HG03469 (cell line): ENCODE data around the gene LRRC43.

Experiments used
- ATAC-seq: cut with Tn5 transposase; IDR thresholded peaks from one replicate; pipeline ENCODE4 v1.9.1; 2021; ENCODE audit warnings: mild to moderate bottlenecking, moderate library complexity, moderate number of reproducible peaks; ENCODE audit not compliant: unreplicated experiment

Gene LRRC43

DNA sequence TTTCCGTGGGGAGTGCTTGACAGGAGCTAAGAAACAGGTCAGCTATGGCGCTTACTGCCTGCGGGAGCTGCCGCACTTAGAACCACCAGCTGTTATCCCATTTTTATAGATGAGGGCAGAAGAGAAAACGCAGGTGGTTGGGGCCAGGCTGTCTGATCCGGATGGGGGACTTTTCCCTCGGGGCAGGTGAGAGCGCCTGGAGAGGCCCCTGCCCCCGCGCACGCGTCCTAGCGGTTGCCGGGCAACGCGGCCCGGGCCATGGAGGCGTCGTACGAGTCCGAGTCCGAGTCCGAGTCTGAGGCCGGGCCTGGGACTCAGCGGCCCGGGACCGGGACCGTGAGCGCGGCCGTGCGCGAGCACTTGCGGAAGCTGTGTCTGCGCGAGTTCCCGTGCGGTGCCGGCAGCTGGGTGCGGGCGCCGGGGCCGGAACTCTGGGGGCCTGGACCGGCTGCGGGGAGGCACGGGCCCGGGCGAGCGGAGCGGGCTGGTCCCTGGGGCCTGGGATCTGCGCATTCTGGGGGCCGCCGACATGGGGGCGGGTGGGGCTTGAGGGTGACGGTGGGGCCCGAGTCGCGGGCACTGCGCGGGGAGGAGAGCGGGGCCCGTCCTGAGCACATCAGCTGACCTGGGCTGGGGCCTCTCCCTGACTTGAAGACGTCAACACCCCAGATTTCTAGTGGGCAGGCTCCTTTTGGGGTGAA lies at the start of gene LRRC43:
TSS of gene LRRC43 (plus strand) at position 237 of the 701 bp plus-strand sequence. CDS start at position 259, 22 bp downstream.
- no peak for ATAC-seq

DNA sequence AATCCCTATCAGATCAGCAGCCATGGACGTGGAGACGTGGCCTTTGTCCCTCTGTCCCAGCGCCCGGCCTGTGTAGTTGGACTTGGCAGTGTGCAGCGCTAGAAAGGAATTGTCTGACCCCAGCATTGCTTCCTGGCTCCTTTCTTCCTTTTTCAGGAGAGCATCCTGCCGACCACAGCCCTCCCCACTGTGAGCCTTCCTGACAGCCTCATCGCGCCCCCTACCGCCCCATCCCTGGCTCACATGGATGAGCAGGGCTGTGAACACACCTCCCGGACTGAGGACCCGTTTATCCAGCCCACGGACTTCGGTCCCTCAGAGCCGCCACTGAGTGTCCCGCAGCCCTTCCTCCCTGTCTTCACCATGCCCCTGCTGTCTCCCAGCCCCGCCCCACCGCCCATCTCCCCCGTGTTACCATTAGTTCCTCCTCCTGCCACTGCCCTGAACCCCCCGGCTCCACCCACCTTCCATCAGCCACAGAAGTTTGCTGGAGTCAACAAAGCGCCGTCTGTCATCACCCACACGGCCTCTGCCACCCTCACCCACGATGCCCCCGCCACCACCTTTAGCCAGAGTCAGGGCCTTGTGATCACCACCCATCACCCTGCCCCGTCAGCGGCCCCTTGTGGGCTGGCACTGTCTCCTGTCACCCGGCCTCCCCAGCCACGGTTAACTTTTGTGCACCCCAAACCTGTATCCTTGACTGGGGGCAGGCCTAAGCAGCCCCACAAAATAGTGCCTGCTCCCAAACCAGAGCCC lies 49.6 kb upstream of the LRRC43 start:
- no peak for ATAC-seq

- no peak for ATAC-seq
Measured at GRCh38 chr12:122135437-122136031, 47.4 kb upstream of the LRRC43 start.

GRCh38 chr12:122137229-122137628 lies 45.7 kb upstream of the LRRC43 start:
- no peak for ATAC-seq

GRCh38 chr12:122137681-122138080 lies 45.2 kb upstream of the LRRC43 start:
- no peak for ATAC-seq

DNA sequence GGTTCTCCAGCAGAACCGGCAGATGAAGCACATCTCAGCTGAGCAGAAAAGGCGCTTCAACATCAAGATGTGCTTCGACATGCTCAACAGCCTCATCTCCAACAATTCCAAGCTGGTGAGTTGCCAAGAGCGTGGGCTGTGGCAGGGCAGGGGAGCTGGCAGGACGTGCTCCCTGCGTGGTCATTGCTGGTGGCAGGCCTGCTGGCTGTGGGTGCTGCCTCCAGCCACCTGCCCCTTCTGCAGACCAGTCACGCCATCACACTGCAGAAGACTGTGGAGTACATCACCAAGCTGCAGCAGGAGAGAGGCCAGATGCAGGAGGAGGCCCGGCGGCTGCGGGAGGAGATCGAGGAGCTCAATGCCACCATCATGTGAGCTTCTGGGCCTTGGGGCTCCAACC lies 44.7 kb upstream of the LRRC43 start:
- ATAC-seq: no peak

GRCh38 chr12:122138616-122139015 lies 44.3 kb upstream of the LRRC43 start:
- no peak for ATAC-seq

- no peak for ATAC-seq
Measured at GRCh38 chr12:122139266-122139665, 43.7 kb upstream of the LRRC43 start.

DNA sequence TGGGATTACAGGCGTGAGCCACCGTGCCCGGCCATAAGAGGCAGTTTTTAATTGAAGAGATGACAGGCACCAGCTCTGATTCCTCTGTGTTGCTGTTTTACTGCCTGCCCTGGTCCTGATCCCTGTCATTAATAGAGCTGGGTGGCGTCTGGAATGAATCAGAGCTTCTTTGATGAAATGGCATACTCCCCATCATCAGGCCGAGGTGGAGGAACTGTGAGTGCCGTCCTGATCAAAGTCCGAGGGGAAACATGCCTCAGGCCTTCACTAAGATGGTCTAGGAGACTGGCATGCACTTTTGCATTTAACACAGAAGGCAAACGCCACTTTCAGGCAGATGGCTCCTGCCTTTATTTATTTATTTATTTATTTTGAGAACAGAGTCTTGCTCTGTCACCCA lies 43.0 kb upstream of the LRRC43 start:
- ATAC-seq: no peak

DNA sequence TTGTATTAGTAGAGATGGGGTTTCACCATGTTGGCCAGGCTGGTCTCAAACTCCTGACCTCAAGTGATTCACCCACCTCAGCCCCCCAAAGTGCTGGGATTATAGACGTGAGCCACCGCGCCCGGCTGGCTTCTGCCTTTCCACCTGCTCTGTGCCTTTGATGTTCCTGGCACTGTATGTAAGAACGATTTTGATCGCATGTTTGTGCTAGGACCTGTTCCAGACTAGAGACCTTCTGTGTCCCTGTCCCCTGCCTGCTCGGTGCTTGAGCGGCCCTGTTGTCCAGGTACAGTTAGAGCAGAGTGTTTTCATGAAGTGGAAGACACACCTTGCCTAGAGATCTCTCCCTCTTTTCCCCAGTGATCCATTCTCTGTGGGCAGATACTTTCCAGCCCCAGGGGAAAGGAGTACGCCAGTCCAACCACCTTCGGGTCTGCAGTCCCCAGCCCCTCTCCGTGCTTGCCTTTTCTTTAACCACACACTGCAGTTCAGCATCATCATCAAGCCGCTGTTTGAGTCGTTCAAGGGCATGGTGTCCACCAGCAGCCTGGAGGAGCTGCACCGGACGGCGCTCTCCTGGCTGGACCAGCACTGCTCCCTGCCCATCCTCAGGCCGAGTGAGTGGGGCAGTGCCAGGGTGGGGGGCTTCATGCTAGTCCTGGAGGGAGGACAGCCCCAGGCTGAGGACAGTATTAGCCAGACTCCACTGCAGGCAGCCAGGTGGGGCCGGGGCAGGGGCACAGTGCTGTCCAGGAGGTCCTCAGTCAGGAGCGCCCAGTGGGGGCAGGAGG lies 42.3 kb upstream of the LRRC43 start:
- no peak for ATAC-seq

DNA sequence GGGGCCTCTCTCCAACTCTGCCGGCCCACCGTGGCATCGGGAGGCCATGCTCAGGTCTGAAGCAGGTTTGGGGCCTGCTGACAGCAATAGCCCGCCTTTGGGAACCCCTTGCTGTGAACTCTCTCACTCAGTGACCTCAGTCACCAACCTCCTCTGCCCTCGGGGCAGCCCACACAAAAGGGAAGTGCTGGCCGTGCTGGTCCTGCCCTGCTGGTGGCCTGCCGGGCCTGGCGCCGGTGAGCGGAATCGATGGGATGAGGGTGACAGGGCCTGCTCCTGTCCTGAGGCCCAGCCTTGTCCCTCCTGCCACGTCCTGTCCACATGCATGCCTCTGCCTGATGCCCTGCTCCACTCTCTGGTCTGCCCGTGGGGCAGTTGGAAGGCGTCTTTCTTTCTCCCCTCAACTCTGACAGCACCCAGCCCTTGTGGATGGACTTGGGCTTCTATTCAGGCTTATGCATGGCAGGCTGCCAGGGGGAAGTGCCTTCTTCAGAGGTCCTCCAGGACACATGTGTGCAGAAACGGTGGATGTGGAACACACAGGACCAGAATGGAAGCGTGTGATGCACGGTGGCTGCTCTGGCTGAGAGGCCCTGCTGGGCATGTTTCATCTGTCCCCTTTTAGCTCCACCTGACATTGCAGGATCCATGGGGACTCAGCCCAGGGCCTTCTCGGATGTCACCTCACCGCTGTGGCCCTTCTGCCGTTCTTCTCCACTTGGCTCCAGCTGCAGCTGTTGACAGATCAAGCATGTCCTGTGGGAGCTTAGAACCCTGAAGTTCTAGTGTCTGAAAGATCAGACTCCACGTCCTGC lies 40.8 kb upstream of the LRRC43 start:
- no peak for ATAC-seq

GRCh38 chr12:122142857-122143256 lies 40.1 kb upstream of the LRRC43 start:
- ATAC-seq: no peak

DNA sequence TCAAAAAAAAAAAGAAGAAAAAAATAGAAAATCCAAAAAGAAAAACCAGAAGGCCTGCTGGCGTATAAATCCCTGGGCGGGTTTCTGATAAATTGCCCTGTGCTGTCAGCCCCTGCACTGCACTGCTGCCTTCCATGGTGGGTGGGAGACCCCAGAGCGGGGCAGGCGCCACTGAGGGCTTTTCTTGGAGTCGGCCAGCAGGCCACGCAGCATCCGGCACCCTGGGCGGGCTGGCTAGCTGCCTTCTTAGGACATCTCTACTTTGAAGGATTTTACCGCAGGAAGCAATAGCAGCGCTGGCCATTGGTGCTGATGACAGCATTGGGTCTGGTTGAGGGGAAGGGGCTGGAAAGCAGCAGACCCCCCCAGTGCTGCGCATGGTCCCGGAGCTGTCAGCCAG lies 38.0 kb upstream of the LRRC43 start:
- ATAC-seq: no peak

DNA sequence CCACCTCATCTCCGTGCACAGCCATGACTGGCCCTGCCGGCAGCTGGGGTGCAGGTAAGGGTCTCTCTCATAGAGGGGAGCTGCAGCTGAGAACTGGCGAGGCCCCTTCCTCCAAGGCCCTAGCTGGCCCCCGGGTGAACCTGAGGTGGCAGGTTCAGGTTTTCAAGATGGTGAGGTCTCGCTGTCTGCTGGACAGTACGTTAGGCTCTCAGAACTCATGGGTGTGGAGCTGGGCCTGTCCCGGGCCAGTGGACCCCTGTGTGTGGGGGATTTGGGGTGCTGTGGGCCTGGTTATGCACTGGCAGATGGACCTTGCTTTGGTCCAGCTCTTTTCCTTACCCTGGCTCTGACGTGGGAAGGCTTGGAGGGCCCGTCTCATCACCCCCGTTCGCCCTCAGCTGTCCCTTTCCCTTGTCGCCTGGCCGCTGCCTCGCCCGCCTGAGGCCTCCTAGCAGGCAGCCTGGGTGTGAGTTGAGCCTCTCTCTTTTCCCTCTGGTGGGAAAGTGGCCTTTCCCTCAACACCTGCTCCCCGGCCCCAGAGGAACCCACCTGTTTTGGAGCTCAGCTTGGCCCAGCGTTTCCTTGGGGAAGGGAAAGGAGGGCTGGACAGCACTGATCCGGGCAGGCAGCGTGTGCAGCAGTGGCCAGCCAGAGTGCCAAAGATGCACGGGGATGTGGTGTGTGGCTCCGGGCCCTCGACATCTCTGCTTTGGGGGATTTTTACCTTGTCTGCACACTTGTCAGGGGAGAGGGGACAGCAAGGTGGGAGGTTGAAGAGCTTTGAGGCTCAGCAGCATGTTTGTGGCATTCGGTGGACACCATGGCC lies 37.2 kb upstream of the LRRC43 start:
- no peak for ATAC-seq

- ATAC-seq: no peak
Measured at GRCh38 chr12:122147514-122148290, 35.2 kb upstream of the LRRC43 start.

GRCh38 chr12:122148657-122149056 lies 34.3 kb upstream of the LRRC43 start:
- no peak for ATAC-seq

DNA sequence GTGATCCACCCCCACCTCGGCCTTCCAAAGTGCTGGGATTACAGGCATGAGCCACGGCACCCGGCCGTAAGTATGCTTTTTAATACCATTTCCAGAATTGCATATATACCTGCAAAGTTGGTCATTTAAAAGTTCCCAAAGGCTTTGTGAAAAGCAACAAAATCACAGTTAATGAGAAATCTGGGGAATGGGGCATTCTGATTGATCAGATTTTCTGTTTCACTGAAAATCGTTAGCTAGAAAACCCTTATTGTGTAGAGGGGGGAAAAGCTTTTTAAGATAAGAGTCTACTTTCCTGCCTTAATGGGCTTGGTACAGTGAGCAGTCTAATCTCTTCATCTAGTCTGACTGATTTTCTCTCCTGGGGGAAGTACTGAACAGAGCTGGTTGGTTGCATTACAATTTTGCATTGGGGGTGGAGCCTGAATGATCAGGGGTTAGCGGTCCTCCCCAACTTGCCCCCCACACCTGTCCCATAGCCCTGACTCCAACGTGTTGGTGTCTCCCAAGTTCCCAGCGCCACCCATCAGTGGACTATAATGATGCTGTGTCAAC lies 32.7 kb upstream of the LRRC43 start:
- ATAC-seq: no peak

DNA sequence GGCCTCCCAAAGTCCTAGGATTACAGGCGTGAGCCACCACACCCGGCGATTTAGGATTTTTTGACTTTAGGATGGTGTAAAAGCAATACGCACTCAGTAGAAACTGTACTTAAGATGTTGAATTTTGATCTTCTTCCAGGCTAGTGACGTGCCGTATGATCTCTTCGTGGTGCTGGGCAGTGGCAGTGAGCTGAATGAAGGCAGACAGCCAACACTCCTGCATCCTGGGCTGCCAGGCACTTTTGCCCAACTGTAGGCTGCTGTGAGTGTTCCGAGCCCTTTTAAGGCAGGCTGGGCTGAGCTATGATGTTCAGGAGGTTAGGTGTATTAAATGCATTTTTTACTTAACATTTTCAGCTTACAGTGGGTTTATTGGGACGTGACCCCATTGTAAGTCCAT lies 30.2 kb upstream of the LRRC43 start:
- no peak for ATAC-seq
